Measurements from ENCODE around the gene RASSF7. TPM values are rescaled to one million over a fixed set of nuclear protein-coding genes. Genes with fewer than 3 reads are reported as not detected.

Gene RASSF7
- total RNA-seq, 1 donor from 2014 or later: 4.4 TPM

GRCh38 chr11:574632-575312, 14.0 kb downstream of the RASSF7 start:
- ATAC-seq (ENCODE audit: poor library complexity): peak; percentile 2
- DNase-seq: no peak
- intact Hi-C loops (cut with DNase I): no loop called here

- peak; percentile 75 for ATAC-seq (ENCODE audit: poor library complexity)
- intact Hi-C loops (cut with DNase I): no loop called here
- no peak for DNase-seq
Observed at GRCh38 chr11:575313-575995, 14.7 kb downstream of the RASSF7 start.

DNA sequence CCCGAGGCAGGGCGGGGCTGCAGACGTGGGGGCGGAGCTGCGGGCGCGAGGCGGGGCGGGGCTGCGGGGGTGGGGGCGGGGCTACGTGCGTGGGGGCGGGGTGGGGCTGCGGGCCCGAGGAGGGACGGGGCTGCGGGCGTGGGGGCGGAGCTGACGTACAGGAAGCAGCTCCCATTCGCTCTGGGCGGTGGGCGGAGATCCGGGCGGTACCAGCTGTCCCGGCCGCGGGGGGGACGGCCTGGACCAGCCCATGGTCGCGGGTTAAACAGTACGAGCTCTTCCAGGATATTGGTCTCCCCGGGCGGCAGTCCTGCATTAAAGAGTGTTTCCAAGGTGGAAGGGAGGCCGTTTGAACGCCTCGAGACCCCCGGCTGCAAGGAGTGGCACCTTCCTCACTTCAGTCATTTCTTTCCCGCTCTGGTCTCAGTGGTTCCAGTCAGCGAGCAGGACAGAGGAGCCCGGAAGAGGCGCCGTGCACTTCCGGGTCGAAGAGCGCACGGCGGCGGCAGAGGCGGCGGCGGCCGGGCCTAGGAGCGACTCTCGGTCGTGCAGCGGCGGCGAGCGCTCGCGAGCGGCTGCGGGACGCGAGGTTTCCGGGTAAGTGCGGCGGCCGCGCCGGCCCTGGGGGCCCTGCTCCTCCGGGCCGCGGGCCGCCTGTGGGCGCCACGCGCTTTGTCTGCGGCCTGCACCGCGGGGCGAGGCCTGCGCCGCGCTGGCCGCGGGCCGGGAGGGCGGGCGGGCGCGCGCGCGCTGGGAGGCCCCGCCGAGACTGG, 15.4 kb downstream of the RASSF7 start, which contains the start of gene PHRF1:
Gene PHRF1 (plus strand): TSS at position 475 of the 773 bp plus-strand sequence. CDS start 5,043 bp downstream, outside the sequence.
- intact Hi-C loops (cut with DNase I): no loop called here
- ATAC-seq (ENCODE audit: poor library complexity) (peak; percentile 94), DNase-seq (peak; percentile 97)

DNA sequence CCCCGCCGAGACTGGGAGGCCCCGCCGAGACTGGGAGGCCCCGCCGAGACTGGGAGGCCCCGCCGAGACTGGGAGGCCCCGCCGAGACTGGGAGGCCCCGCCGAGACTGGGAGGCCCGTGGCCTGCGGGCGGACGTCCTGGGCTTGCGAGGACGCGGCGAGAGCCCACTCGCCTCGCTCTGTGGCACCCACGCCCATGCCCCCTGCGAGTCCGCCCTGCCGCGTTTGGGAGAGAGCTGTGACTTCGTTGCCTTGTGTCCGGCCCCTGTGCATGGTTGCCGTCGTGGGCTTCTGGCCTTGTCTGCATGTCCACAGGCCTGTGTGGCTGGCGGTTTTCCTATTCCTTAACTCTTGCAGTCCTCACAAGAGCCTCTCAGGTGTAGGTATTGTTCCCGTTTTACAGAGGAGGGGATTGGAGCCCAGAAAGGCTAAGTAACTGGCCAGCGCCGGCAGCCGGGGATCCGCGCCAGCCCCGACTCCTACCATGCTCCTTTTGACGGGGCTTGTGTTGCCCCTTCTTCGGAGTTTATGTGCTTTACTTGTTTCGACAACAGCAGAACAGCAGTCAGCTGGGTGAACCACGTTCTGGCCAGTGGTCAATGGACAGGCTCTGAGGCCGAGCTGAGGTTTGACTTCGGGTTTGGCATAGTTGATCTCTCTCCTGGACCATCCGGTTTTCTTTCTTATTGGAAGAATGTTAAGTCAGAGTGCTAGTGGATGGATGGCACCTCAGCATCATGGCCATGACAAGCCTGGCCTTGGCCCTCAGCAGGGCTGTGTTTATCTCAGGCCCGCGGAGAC, 16.2 kb downstream of the RASSF7 start:
- DNase-seq (no peak), ATAC-seq (ENCODE audit: poor library complexity) (no peak)
- intact Hi-C loops (cut with DNase I): no loop called here

- DNase-seq (no peak), ATAC-seq (ENCODE audit: poor library complexity) (no peak)
- intact Hi-C loops (cut with DNase I): no loop called here
Observed at GRCh38 chr11:577611-577894, 16.8 kb downstream of the RASSF7 start.

GRCh38 chr11:578276-579035, 17.7 kb downstream of the RASSF7 start:
- intact Hi-C loops (cut with DNase I): no loop called here
- DNase-seq: no peak

DNA sequence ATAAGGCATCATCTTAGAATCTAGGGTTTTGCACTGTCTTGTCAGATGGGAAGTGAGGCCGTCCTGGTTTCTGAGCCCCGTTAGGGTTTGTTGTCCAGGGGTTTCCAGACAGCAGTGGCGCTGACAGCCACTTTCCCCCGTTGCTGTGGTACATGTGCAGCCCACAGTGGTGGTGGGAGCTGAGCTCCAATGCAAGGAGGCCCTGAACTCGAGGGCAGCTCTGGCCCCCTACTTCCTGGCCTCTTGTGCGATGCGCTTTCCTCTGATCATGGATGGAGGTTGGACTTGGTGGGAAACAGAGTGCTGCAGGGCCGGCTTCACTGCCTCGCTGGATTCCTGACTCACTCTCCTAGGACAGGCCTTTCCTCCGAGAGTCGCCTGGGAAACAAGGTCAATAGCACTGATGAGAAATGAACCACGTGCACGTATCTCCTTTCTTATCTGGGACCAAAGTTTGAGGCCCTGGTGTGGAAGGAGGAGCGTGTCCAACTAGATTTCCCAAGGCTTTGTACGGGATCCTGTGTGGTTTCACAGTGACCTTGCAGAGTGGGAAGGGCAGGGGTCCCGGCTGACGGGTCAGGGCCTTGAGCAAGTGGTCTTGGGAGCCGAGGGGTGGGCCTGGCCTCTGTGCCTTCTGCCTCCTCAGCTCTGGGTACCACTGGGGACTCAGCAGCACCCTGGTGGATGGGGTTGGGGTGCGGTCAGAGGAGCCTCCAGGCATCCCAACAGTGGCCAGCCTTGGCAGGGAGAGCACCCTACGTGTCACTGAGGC, 19.2 kb downstream of the RASSF7 start:
- intact Hi-C loops (cut with DNase I): no loop called here
- DNase-seq: no peak
- ATAC-seq (ENCODE audit: poor library complexity): no peak

More at GRCh38 chr11:578276-579035, 17.7 kb downstream of the RASSF7 start:
- no peak for ATAC-seq (ENCODE audit: poor library complexity)

GRCh38 chr11:581342-581741, 20.6 kb downstream of the RASSF7 start:
- peak; percentile 11 for ATAC-seq (ENCODE audit: poor library complexity)
- intact Hi-C loops (cut with DNase I): no loop called here
- DNase-seq: no peak

DNA sequence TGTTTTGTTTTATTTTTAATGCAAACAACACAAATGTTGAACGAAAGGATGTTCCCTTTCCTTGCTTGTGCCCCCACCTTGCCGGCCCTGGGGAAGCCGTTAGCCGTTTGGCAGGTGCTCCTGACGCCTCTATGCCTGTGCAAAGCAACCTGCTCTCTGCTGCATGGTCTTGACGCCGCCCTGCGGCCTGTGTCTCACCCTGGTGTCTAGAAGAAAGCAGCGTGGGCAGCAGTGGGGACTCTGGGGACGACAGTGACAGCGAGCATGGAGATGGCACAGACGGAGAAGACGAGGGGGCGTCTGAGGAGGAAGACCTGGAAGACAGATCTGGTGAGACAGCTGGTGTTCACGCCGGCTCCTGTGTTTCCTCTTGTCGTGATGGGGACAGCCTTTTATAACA, 21.0 kb downstream of the RASSF7 start:
- ATAC-seq (ENCODE audit: poor library complexity) (no peak), DNase-seq (no peak)
- intact Hi-C loops (cut with DNase I): no loop called here

DNA sequence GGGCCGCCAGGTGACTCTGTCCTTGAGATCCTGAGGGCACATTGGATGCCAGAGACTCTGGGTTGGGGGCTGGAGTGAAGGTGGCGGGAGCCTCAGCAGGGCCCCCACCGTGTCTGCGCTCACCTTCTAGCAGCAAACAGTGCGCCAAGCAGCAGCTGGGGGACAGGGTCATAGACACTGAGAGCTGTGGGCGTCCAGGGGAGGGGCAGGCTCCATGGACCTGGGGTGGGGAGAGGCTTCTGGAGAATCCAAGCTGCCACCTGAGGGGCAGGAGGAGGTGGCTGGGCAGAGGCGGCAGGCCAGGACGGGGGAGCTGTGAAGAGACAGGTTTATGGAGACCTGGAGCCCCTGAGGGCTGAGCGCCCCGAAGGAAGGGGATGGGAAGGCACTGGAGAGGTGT, 23.5 kb downstream of the RASSF7 start:
- intact Hi-C loops (cut with DNase I): no loop called here
- no peak for ATAC-seq (ENCODE audit: poor library complexity)
- no peak for DNase-seq

- intact Hi-C loops (cut with DNase I): no loop called here
- ATAC-seq (ENCODE audit: poor library complexity) (no peak), DNase-seq (no peak)
Observed at GRCh38 chr11:586376-587316, 25.9 kb downstream of the RASSF7 start.

GRCh38 chr11:587546-587945, 26.8 kb downstream of the RASSF7 start:
- ATAC-seq (ENCODE audit: poor library complexity) (no peak), DNase-seq (no peak)
- intact Hi-C loops (cut with DNase I): no loop called here

GRCh38 chr11:587978-588380, 27.2 kb downstream of the RASSF7 start:
- DNase-seq (no peak), ATAC-seq (ENCODE audit: poor library complexity) (peak; percentile 22)
- intact Hi-C loops (cut with DNase I): no loop called here

DNA sequence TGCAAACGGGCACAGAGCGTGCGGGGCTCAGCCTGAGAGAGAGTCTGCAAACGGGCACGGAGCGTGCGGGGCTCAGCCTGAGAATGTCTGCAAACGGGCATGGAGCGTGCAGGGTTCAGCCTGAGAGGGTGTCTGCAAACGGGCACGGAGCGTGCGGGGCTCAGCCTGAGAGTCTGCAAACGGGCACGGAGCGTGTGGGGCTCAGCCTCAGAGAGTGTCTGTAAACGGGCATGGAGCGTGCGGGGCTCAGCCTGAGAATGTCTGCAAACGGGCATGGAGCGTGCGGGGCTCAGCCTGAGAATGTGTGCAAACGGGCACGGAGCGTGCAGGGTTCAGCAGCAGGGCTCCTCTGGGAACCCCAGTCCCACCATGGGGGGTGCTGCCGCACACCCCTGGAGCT, 29.0 kb downstream of the RASSF7 start:
- DNase-seq (no peak), ATAC-seq (ENCODE audit: poor library complexity) (no peak)
- intact Hi-C loops (cut with DNase I): no loop called here

GRCh38 chr11:590997-591396, 30.2 kb downstream of the RASSF7 start:
- intact Hi-C loops (cut with DNase I): no loop called here
- DNase-seq (no peak), ATAC-seq (ENCODE audit: poor library complexity) (no peak)

DNA sequence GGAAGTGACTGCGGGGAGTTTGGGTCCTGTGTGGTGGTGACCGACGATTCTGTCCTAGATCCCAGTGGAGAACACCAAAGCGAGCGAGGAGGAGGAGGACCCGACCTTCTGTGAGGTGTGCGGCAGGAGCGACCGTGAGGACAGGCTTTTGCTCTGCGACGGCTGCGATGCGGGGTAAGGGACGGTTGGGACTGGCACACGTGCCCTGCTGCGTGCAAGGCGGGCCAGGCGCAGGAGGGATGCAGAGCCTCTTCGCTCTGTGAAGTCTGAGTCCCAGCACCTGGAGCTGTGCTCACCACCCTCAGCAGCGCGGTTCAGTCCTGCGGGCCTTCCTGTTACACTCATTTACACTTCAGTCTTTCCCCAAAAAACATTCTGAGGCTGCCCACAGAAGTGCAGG, 31.7 kb downstream of the RASSF7 start:
- ATAC-seq (ENCODE audit: poor library complexity) (no peak), DNase-seq (no peak)
- intact Hi-C loops (cut with DNase I): no loop called here

DNA sequence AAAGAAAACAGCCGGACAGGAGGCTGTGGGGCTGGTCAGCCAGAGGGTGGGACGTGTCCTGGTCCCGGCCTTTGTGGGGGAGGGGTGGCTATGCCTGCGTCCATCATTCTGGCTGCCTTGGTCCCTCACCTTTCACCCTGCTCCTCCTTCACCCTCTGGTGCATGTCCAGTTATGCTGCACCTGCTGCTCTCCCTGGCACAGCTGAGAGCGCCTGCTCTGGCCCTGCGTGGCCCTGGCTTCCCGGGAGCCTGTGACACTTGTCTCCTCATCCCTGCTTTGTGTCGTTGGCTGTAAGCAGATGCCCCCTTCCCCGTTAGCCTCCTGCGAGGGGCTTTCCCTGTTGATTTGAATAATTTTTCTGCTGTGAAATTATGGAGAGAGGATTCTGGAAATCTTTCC, 32.1 kb downstream of the RASSF7 start:
- intact Hi-C loops (cut with DNase I): no loop called here
- DNase-seq: no peak
- no peak for ATAC-seq (ENCODE audit: poor library complexity)
